HG02885 (cell line): Measurements from ENCODE around the gene OR51B2.
"Not testable (repeated sequence)": the region's sequence is repeated elsewhere in the genome, so short reads cannot be mapped to it uniquely, and the experiment has no call there.

Source experiments
- ATAC-seq: cut with Tn5 transposase; IDR thresholded peaks from one replicate; pipeline ENCODE4 v1.9.1; 2021; ENCODE audit warnings: mild to moderate bottlenecking; ENCODE audit not compliant: unreplicated experiment, poor library complexity

The OR51B2 gene

GRCh38 chr11:5317292-5317691 lies 6.8 kb downstream of the OR51B2 start:
- no peak for ATAC-seq

- ATAC-seq: not testable (repeated sequence)
These were observed 10.6 kb downstream of the OR51B2 start for GRCh38 chr11:5313326-5314023.

GRCh38 chr11:5310423-5310822 lies 13.7 kb downstream of the OR51B2 start:
- ATAC-seq: no peak

GRCh38 chr11:5307256-5308019 lies 16.7 kb downstream of the OR51B2 start:
- no peak for ATAC-seq

GRCh38 chr11:5304046-5304445 lies 20.1 kb downstream of the OR51B2 start:
- ATAC-seq: no peak

GRCh38 chr11:5303626-5304025 lies 20.5 kb downstream of the OR51B2 start:
- ATAC-seq: no peak

GRCh38 chr11:5301846-5302245 lies 22.3 kb downstream of the OR51B2 start, which contains the start of gene OR51B4:
TSS of gene OR51B4 (minus strand) at chr11:5301946. CDS start at chr11:5301946, 0 bp downstream.
- ATAC-seq: no peak

- ATAC-seq: no peak
These were observed 23.8 kb downstream of the OR51B2 start for GRCh38 chr11:5300251-5300650.

GRCh38 chr11:5298451-5298850 lies 25.6 kb downstream of the OR51B2 start:
- ATAC-seq: no peak

- no peak for ATAC-seq
These were observed 26.3 kb downstream of the OR51B2 start for GRCh38 chr11:5297721-5298323.

- not testable (repeated sequence) for ATAC-seq
These were observed 29.6 kb downstream of the OR51B2 start for GRCh38 chr11:5294342-5294995.

GRCh38 chr11:5293028-5293427 lies 31.1 kb downstream of the OR51B2 start:
- no peak for ATAC-seq

GRCh38 chr11:5291207-5291838 lies 32.8 kb downstream of the OR51B2 start:
- ATAC-seq: peak; percentile 97

GRCh38 chr11:5290106-5290505 lies 34.0 kb downstream of the OR51B2 start:
- ATAC-seq: no peak

GRCh38 chr11:5289696-5290095 lies 34.4 kb downstream of the OR51B2 start:
- no peak for ATAC-seq

- no peak for ATAC-seq
These were observed 35.1 kb downstream of the OR51B2 start for GRCh38 chr11:5288906-5289550.

GRCh38 chr11:5288108-5288905 lies 35.8 kb downstream of the OR51B2 start:
- ATAC-seq: no peak

- ATAC-seq: no peak
These were observed 37.2 kb downstream of the OR51B2 start for GRCh38 chr11:5286901-5287300.

- ATAC-seq: no peak
These were observed 37.7 kb downstream of the OR51B2 start for GRCh38 chr11:5286351-5286750.
